GM21529 (cell line): ENCODE measurements around the gene RPL3.

ENCODE experiments used
- ATAC-seq: cut with Tn5 transposase; IDR thresholded peaks from one replicate; pipeline ENCODE4 v1.9.1; 2021; ENCODE audit not compliant: unreplicated experiment

Gene RPL3

GRCh38 chr22:39301108-39301507, 18.3 kb downstream of the RPL3 start:
- no peak for ATAC-seq

GRCh38 chr22:39300186-39300830, 19.1 kb downstream of the RPL3 start:
- ATAC-seq, result no peak

- ATAC-seq, result no peak
Measured at GRCh38 chr22:39299829-39300178, 19.6 kb downstream of the RPL3 start.

- no peak for ATAC-seq
Measured at GRCh38 chr22:39298241-39298987, 21.0 kb downstream of the RPL3 start.

GRCh38 chr22:39297490-39298240, 21.8 kb downstream of the RPL3 start:
- no peak for ATAC-seq

GRCh38 chr22:39296981-39297489, 22.4 kb downstream of the RPL3 start:
- ATAC-seq, result no peak

GRCh38 chr22:39296535-39296934, 22.9 kb downstream of the RPL3 start:
- ATAC-seq, result no peak

GRCh38 chr22:39294571-39295468, 24.6 kb downstream of the RPL3 start:
- no peak for ATAC-seq

- no peak for ATAC-seq
Measured at GRCh38 chr22:39293766-39294368, 25.6 kb downstream of the RPL3 start.

- no peak for ATAC-seq
Measured at GRCh38 chr22:39292561-39293074, 26.8 kb downstream of the RPL3 start.

GRCh38 chr22:39292031-39292462, 27.4 kb downstream of the RPL3 start:
- no peak for ATAC-seq

- ATAC-seq, result no peak
Measured at GRCh38 chr22:39291523-39291922, 27.9 kb downstream of the RPL3 start.

GRCh38 chr22:39290724-39291161, 28.7 kb downstream of the RPL3 start:
- no peak for ATAC-seq

GRCh38 chr22:39289975-39290720, 29.3 kb downstream of the RPL3 start:
- no peak for ATAC-seq

- ATAC-seq, result no peak
Measured at GRCh38 chr22:39289533-39289932, 29.9 kb downstream of the RPL3 start.

GRCh38 chr22:39288135-39288898, 31.1 kb downstream of the RPL3 start:
- ATAC-seq, result no peak

GRCh38 chr22:39287076-39287725, 32.2 kb downstream of the RPL3 start:
- ATAC-seq, result no peak

GRCh38 chr22:39284983-39285382, 34.4 kb downstream of the RPL3 start:
- no peak for ATAC-seq
